Ovary (tissue), 3 donors: ENCODE measurements around the gene NAMPT.

Experiments
- CTCF ChIP-seq, 3 donors: fragments of 450-650 bp in 2 of 3; fragments of 200-600 bp in 1 of 3; IDR thresholded peaks; one replicate each; pipeline versions ENCODE4 v1.5.1 to v1.8.0; 2016 to 2022; ENCODE audit warnings: antibody characterized with exemption in 3 of 3, mild to moderate bottlenecking in 1 of 3
- POLR2A ChIP-seq: fragments of 450-650 bp; IDR thresholded peaks from one replicate; pipeline ENCODE4 v1.6.1; 2017; ENCODE audit warnings: antibody characterized with exemption, mild to moderate bottlenecking, moderate library complexity
- donor health status: DM: no; HTN: no; CAD: no.

- TF ChIP-seq CTCF (IDR thresholded peaks at IDR 0.05), result no peak
- no peak for TF ChIP-seq POLR2A
Measured at GRCh38 chr7:106206826-106207541, 77.8 kb downstream of the NAMPT start.
